22Rv1 (cell line): ENCODE data around the gene NCKAP5.

Source experiments
- H3K27ac ChIP-seq: fragments of 450-650 bp; 2 replicates; pipeline ENCODE4 v1.5.1; 2017
- ZFX ChIP-seq: fragments of 450-650 bp; IDR thresholded peaks from 2 replicates; pipeline ENCODE4 v1.6.1; 2017; ENCODE audit warnings: antibody characterized with exemption, borderline replicate concordance
- TF ChIP-seq, protein P1 (sequence below): fragments of 450-650 bp; IDR thresholded peaks from 2 replicates; pipeline ENCODE4 v1.5.1; 2017; ENCODE audit warnings: mild to moderate bottlenecking

NCKAP5 gene

DNA sequence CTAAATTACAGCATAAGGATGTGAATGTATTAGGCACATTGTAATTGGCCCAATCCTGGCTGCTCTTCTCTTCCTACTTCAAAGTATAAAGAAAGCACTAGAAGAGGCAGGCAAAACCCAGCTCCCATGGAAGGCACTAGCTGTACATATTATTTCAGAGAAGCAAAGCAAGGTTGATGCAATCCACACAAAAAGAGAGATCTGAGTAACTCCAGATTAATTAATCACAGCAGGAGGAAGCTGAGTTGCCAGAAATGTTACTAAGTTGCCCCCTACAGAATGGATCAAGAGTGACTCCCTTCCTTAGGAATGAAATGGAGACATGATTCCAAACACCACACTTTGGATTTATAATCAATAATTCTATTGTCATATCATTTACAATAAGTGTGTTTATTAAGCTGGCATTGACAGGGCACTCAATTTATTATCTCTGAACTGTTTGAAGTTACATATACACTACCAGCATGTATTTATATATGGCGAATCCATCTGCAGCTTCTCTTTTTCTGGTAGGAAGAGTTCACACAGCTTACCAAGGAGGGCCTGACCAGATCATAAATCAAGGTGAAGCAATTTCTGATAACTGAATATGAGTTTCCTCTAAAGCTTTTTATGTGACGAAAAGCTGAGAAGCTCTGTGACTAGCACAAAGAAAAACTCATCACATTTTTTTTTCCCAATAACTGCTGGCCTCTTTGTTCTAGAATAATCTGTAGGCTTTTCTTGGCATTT lies 505.2 kb downstream of the NCKAP5 start:
- no peak overlapping the region for H3K27ac ChIP-seq
- TF ChIP-seq, protein P1, sequence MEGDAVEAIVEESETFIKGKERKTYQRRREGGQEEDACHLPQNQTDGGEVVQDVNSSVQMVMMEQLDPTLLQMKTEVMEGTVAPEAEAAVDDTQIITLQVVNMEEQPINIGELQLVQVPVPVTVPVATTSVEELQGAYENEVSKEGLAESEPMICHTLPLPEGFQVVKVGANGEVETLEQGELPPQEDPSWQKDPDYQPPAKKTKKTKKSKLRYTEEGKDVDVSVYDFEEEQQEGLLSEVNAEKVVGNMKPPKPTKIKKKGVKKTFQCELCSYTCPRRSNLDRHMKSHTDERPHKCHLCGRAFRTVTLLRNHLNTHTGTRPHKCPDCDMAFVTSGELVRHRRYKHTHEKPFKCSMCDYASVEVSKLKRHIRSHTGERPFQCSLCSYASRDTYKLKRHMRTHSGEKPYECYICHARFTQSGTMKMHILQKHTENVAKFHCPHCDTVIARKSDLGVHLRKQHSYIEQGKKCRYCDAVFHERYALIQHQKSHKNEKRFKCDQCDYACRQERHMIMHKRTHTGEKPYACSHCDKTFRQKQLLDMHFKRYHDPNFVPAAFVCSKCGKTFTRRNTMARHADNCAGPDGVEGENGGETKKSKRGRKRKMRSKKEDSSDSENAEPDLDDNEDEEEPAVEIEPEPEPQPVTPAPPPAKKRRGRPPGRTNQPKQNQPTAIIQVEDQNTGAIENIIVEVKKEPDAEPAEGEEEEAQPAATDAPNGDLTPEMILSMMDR, result no peak

DNA sequence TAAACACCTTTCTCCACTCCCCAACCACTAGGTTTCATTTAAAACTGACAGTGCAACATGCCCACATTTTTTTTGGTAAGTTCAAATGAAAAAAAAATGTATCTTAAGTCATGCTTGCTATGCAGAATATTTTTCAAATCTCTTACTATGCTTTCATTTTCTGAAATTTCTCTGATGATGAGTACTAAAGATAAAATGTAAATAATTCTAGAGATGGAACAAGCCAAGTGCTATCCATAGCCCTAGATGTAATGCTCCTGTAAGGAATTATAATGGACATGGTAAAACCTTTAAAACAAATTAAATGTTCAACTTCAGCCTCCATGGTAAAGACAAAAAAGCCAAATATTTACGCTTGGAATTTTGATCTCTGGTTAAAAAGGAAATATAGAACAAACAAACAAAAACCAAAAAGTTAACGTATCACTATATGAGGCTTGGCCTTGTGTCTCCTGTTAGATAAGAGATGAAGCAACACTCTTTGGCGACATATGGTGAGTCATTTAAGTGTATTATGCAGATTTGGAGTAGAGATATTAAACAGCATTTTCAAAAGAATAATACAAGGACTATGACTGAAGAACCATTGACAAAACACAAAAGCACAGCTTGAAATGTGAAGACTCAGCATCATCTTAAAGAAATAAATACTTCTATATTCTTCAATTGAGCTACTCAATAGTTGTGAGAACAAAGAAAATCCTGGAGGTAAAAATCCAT lies 506.2 kb downstream of the NCKAP5 start:
- TF ChIP-seq, protein P1, result no peak
- no peak for TF ChIP-seq ZFX
- H3K27ac ChIP-seq, result no peak overlapping the region

DNA sequence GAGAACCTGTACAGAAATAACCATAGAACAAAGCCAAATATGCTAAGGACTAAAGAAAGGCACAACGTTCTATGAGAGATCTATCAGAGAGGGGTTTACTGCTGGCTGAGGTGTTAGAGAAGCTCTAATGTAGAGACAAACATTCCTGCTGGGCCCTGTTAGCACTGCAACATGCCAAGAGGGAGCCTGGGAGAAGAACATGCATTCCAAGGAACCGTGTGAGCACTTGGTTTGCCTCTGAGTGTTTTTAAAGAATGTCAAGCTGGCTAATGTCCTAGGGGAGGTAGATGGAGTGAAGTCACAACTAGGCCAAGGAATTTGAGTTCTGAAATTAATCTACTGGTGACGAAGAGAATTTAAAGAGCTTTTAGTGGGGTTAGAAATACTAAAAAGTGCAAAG lies 514.0 kb downstream of the NCKAP5 start:
- TF ChIP-seq, protein P1, result no peak
- no peak for TF ChIP-seq ZFX
- H3K27ac ChIP-seq, result no peak overlapping the region

DNA sequence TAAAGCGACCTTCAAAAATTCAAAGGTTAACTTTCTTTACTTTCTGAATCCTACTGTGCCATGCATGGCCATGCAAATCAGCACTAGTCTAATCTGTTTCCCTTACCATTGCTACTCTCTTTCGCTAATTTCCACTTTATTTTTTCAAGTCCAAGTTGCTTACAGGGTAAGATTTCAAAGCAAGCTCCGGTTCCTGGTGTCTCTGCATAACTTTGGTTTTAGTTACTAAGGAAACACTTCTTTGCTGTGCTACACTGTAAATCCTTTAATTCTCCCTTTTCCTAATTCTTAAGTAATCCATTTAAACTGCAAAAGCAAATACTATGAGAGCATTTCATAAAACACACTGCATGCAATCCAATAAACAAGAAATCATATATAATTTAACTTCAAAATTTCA lies 514.7 kb downstream of the NCKAP5 start:
- no peak for TF ChIP-seq ZFX
- TF ChIP-seq, protein P1, result no peak
- H3K27ac ChIP-seq, result no peak overlapping the region

DNA sequence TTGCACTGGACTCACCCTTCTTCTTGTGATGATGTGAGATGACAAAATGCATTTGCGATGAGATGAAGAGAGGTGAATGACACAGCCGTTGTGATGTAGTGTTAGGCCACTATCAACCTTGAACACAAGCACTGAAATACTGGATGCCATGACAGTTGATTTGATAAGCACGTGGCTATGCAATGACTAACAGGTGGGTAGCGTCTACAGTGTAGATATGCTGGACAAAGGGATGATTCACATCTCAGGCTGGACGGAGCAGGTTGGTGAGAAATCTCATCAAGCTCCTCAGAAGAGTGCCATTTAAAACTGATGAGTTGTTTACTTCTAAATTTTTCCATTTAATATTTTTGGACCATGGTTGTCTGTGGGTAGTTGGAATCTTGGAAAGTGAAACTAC lies 522.5 kb downstream of the NCKAP5 start:
- no peak overlapping the region for H3K27ac ChIP-seq
- TF ChIP-seq ZFX, result no peak
- TF ChIP-seq, protein P1, result no peak

DNA sequence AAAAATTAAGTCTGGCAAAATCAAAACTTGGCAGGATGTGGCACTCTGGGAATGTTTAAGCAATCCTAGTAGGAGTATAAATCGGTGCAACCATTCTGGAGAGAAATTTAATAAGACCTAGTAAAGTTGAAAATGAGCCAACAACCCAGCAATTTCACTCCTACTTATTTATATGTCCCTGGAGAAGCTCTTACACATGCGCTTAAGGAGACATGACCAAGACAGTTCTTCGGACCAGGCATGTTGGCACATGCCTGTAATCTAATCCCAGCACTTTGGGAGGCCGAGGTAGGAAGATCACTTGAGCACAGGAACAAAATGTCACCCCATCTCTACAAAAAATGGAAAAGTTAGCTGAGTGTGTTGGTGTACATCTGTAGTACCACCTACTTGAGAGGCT lies 523.7 kb downstream of the NCKAP5 start:
- no peak overlapping the region for H3K27ac ChIP-seq
- TF ChIP-seq ZFX, result no peak
- TF ChIP-seq, protein P1, result no peak

DNA sequence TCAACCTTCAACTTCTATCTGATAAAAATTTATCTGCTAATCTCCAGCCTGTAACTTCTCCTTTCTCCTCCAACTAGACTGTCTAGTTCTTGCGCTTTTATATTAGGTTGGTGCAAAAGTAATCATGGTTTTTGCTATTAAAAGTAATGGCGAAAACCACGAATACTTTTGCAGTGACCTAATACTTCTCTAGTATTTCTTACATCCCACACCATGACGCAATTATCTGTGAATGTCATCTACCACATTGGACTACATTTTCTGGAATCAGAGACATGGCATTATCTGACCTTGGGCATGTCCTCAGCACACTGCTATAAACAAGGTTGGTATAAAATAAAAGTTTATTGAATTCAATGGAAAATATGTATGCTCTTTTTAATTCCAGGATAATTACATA lies 528.1 kb downstream of the NCKAP5 start:
- TF ChIP-seq, protein P1, result no peak
- no peak for TF ChIP-seq ZFX

More for the DNA sequence above, 528.1 kb downstream of the NCKAP5 start:
- H3K27ac ChIP-seq, result no peak overlapping the region
